ENCODE data around the gene B2M. TPM values are rescaled to one million over a fixed set of nuclear protein-coding genes. Genes with fewer than 3 reads are reported as not detected.

Gene B2M
- total RNA-seq, 6 experiments from 2014 or later, result 811 to 1,058 (median 898) TPM

- Mint-ChIP-seq H3K9me3 (peaks cover 11% of the 10 kb centered on the region; the same call in 1 of the 2 replicates), H3K27me3 (ENCODE audit: insufficient read depth) (peaks cover 14% of the 10 kb centered on the region), H3K27ac (no peak overlapping the region), H3K36me3 (ENCODE audit: low read depth) (no peaks in the 10 kb centered on the region), H3K4me1 (ENCODE audit: low read depth) (no peaks in the 10 kb centered on the region), H3K4me3 (no peak overlapping the region)
- TF ChIP-seq CTCF (IDR thresholded peaks at IDR 0.05), result no peak
- no peak for DNase-seq
These were observed 42.0 kb downstream of the B2M start for GRCh38 chr15:44753345-44753744.

GRCh38 chr15:44763187-44763586, 51.9 kb downstream of the B2M start:
- Mint-ChIP-seq H3K27ac (no peak overlapping the region), H3K9me3 (no peaks in the 10 kb centered on the region), H3K4me1 (ENCODE audit: low read depth) (no peaks in the 10 kb centered on the region), H3K4me3 (no peak overlapping the region), H3K27me3 (ENCODE audit: insufficient read depth) (peaks cover 27% of the 10 kb centered on the region), H3K36me3 (ENCODE audit: low read depth) (no peaks in the 10 kb centered on the region)
- no peak for TF ChIP-seq CTCF (IDR thresholded peaks at IDR 0.05)
- no peak for DNase-seq

DNA sequence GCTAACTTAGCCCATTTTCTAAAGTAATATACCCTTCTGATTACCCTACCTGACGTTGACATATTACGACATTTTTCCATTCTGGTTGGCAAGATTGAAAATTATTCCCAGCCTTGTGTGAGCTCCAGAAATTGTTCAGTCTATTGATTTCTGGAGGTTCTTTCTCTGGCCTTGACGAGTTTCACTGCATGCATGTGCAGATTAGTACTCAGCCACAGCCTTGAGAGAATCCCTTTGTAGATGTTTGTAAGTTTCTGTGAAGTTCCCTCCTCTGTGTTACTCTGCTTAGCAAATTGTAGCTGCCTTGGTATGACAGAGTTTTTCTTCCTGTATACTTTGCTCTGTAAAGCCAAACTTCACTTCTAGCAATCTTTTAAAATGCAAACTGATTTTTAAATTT, 52.5 kb downstream of the B2M start:
- TF ChIP-seq CTCF (IDR thresholded peaks at IDR 0.05), result no peak
- H3K36me3 Mint-ChIP-seq (ENCODE audit: low read depth), result no peaks in the 10 kb centered on the region
- no peaks in the 10 kb centered on the region for H3K9me3 Mint-ChIP-seq
- H3K4me1 Mint-ChIP-seq (ENCODE audit: low read depth), result no peaks in the 10 kb centered on the region
- H3K4me3 Mint-ChIP-seq, result no peak overlapping the region
- no peak overlapping the region for H3K27ac Mint-ChIP-seq
- DNase-seq, result no peak
- H3K27me3 Mint-ChIP-seq (ENCODE audit: insufficient read depth), result peaks cover 24% of the 10 kb centered on the region

- Mint-ChIP-seq H3K4me3 (no peak overlapping the region), H3K4me1 (ENCODE audit: low read depth) (no peaks in the 10 kb centered on the region), H3K36me3 (ENCODE audit: low read depth) (no peaks in the 10 kb centered on the region), H3K9me3 (peaks cover under 1% of the 10 kb centered on the region), H3K27ac (no peak overlapping the region), H3K27me3 (ENCODE audit: insufficient read depth) (peaks cover 21% of the 10 kb centered on the region)
- DNase-seq, result no peak
- no peak for TF ChIP-seq CTCF (IDR thresholded peaks at IDR 0.05)
These were observed 53.7 kb downstream of the B2M start for GRCh38 chr15:44765036-44765435.

Other genes with a start within 250 kb of the B2M start
- gene EIF3J, start 174.4 kb upstream of the B2M start, total RNA-seq (2021; fragmentation: NEBNext Ultra II Directional; extraction: Animal tissue kit (Norgen Biotek cat#: 25700)), result 100 to 1,000 TPM in 1 of 6 experiments, 10 to 100 TPM in 5; 83.2 to 120 (median 87.5) TPM
- 10 to 100 TPM; 28.0 to 34.1 (median 31.2) TPM for gene SPG11, start 47.9 kb upstream of the B2M start, total RNA-seq (2021; fragmentation: NEBNext Ultra II Directional; extraction: Animal tissue kit (Norgen Biotek cat#: 25700))
- under 1 TPM in 3 of 6 experiments, not detected in 3; 0.10 to 0.18 (median 0.10) TPM for gene PATL2, start 194 bp upstream of the B2M start, total RNA-seq (2021; fragmentation: NEBNext Ultra II Directional; extraction: Animal tissue kit (Norgen Biotek cat#: 25700))
- 1 to 10 TPM; 7.2 to 8.7 (median 8.3) TPM for gene TRIM69, start 25.0 kb downstream of the B2M start, total RNA-seq (2021; fragmentation: NEBNext Ultra II Directional; extraction: Animal tissue kit (Norgen Biotek cat#: 25700))
- not detected for gene TERB2, start 245.2 kb downstream of the B2M start, total RNA-seq (2021; fragmentation: NEBNext Ultra II Directional; extraction: Animal tissue kit (Norgen Biotek cat#: 25700))